Transverse colon (tissue), 3 donors: ENCODE results near the gene C11orf68.

Experiments used
- POLR2A ChIP-seq: fragments of 450-650 bp; IDR thresholded peaks from one replicate; pipeline ENCODE4 v1.6.1; 2016; ENCODE audit warnings: antibody characterized with exemption, mild to moderate bottlenecking, moderate library complexity
- TF ChIP-seq, protein P1 (sequence below), 5 experiments: fragments of 200-600 bp in 3 of 5; fragments of 450-650 bp in 2 of 5; sonication (generic) in 3 of 5; IDR thresholded peaks; 1 replicate in 2 of 5; 2 replicates in 3 of 5; pipeline ENCODE4 v1.5.1; 2016 to 2017; ENCODE audit warnings: antibody characterized with exemption in 5 of 5, inconsistent platforms in 3 of 5, mild to moderate bottlenecking in 2 of 5, moderate library complexity in 1 of 5

DNA sequence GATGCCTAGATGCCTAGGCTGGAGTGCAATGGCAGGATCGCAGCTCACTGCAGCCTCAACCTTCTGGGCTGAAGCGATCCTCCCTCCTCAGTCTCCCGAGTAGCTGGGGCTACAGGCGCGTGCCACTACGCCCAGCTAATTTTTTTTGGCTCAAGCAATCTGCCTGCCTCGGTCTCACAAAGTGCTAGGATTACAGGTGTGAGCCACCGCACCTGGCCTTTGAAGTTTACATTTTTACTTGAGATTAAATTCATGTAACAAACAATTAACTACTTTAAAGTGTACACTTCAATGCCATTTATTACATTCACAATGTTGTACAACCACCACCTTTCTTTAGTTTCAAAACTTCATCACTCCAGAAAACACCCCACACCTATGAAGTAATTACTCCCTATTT is 15.1 kb downstream of the C11orf68 start:
- TF ChIP-seq, protein P1, sequence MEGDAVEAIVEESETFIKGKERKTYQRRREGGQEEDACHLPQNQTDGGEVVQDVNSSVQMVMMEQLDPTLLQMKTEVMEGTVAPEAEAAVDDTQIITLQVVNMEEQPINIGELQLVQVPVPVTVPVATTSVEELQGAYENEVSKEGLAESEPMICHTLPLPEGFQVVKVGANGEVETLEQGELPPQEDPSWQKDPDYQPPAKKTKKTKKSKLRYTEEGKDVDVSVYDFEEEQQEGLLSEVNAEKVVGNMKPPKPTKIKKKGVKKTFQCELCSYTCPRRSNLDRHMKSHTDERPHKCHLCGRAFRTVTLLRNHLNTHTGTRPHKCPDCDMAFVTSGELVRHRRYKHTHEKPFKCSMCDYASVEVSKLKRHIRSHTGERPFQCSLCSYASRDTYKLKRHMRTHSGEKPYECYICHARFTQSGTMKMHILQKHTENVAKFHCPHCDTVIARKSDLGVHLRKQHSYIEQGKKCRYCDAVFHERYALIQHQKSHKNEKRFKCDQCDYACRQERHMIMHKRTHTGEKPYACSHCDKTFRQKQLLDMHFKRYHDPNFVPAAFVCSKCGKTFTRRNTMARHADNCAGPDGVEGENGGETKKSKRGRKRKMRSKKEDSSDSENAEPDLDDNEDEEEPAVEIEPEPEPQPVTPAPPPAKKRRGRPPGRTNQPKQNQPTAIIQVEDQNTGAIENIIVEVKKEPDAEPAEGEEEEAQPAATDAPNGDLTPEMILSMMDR (IDR thresholded peaks at IDR 0.05) = no peak
- TF ChIP-seq POLR2A = no peak
